GM12865 (cell line): Measurements from ENCODE around the gene TOPBP1.
A peak's percentile ranks its signal among the peaks of the same experiment; 100 is the strongest.

Experiments used
- DNase-seq: peaks from one replicate; pipeline ENCODE4 v3.0.0; 2010; ENCODE audit warnings: low read depth
- H3K4me3 ChIP-seq: 2 replicates; pipeline ENCODE4 v1.5.1; 2011; ENCODE audit warnings: mild to moderate bottlenecking, low read depth, low read length, control low read depth
- TF ChIP-seq, protein P1 (sequence below): IDR thresholded peaks from 2 replicates; pipeline ENCODE4 v1.5.1; 2011; ENCODE audit warnings: low read length, control low read depth, low read depth, inconsistent platforms; ENCODE audit not compliant: insufficient read depth; ENCODE audit errors: missing control alignments

The TOPBP1 gene

DNA sequence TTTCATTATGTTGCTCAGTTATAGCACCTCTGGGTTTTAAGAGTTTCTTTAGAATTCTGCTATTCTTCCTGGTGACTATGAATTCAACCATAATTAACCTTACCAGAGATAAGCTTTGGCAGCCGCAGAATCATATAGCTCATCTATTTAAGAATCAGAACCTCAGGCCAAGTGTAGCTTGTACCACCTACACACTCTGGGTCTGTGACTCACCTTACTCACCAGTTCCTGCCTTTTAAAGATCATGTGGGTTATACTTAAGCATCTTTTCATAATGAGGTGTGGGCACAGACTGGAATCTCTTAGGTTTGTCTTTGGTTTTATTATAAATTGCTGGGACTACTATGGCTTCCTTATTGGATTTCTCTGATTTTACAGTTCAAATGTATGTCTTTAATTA, 66.4 kb downstream of the TOPBP1 start:
- no peak for DNase-seq
- TF ChIP-seq, protein P1, sequence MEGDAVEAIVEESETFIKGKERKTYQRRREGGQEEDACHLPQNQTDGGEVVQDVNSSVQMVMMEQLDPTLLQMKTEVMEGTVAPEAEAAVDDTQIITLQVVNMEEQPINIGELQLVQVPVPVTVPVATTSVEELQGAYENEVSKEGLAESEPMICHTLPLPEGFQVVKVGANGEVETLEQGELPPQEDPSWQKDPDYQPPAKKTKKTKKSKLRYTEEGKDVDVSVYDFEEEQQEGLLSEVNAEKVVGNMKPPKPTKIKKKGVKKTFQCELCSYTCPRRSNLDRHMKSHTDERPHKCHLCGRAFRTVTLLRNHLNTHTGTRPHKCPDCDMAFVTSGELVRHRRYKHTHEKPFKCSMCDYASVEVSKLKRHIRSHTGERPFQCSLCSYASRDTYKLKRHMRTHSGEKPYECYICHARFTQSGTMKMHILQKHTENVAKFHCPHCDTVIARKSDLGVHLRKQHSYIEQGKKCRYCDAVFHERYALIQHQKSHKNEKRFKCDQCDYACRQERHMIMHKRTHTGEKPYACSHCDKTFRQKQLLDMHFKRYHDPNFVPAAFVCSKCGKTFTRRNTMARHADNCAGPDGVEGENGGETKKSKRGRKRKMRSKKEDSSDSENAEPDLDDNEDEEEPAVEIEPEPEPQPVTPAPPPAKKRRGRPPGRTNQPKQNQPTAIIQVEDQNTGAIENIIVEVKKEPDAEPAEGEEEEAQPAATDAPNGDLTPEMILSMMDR, result no peak
- H3K4me3 ChIP-seq, result no peak overlapping the region

GRCh38 chr3:133593243-133593642, 68.5 kb downstream of the TOPBP1 start:
- H3K4me3 ChIP-seq, result no peak overlapping the region
- TF ChIP-seq, protein P1, result no peak
- no peak for DNase-seq

- TF ChIP-seq, protein P1, result no peak
- no peak overlapping the region for H3K4me3 ChIP-seq
- DNase-seq, result peak; percentile 74
Observed at GRCh38 chr3:133592843-133593242, 68.9 kb downstream of the TOPBP1 start.

- TF ChIP-seq, protein P1, result no peak
- no peak for DNase-seq
- H3K4me3 ChIP-seq, result no peak overlapping the region
Observed at GRCh38 chr3:133591271-133591742, 70.4 kb downstream of the TOPBP1 start.

- H3K4me3 ChIP-seq, result no peak overlapping the region
- TF ChIP-seq, protein P1, result no peak
- no peak for DNase-seq
Observed at GRCh38 chr3:133589503-133589902, 72.2 kb downstream of the TOPBP1 start.

GRCh38 chr3:133588784-133589465, 72.8 kb downstream of the TOPBP1 start:
- H3K4me3 ChIP-seq, result no peak overlapping the region
- TF ChIP-seq, protein P1, result no peak
- DNase-seq, result no peak

- no peak overlapping the region for H3K4me3 ChIP-seq
- DNase-seq, result no peak
- TF ChIP-seq, protein P1, result no peak
Observed at GRCh38 chr3:133588035-133588434, 73.7 kb downstream of the TOPBP1 start.
